Smooth muscle cell (in vitro differentiated cells): Measurements from ENCODE around the gene RHBDL2. TPM values are rescaled to one million over a fixed set of nuclear protein-coding genes. Genes with fewer than 3 reads are reported as not detected.
"Not testable (repeated sequence)": the region's sequence is repeated elsewhere in the genome, so short reads cannot be mapped to it uniquely, and the experiment has no call there.

ENCODE experiments used
- DNase-seq: peaks from one replicate; lab custom pipeline; 2025; ENCODE audit not compliant: unreplicated experiment; lab: John Stamatoyannopoulos, UW
- H2AFZ ChIP-seq: fragments of 200-600 bp; sonication (generic); 2 replicates; pipeline ENCODE4 v1.6.0; 2016; ENCODE audit warnings: antibody characterized with exemption, low read depth, mild to moderate bottlenecking
- H3F3A ChIP-seq: fragments of 200-600 bp; sonication (generic); 2 replicates; pipeline ENCODE4 v1.6.0; 2017; ENCODE audit warnings: antibody characterized with exemption, low read depth
- H3K27ac ChIP-seq: fragments of 200-600 bp; sonication (generic); 2 replicates; pipeline ENCODE4 v1.5.1; 2016; ENCODE audit warnings: low read depth, mild to moderate bottlenecking
- H3K27me3 ChIP-seq: fragments of 200-600 bp; sonication (generic); 2 replicates; pipeline ENCODE4 v1.6.1; 2016; ENCODE audit warnings: low read depth, mild to moderate bottlenecking
- H3K36me3 ChIP-seq: fragments of 200-600 bp; sonication (generic); 2 replicates; pipeline ENCODE4 v1.5.1; 2016; ENCODE audit warnings: low read depth
- H3K4me1 ChIP-seq: fragments of 200-600 bp; sonication (generic); 2 replicates; pipeline ENCODE4 v1.5.1; 2016; ENCODE audit warnings: low read depth
- H3K4me2 ChIP-seq: fragments of 200-600 bp; sonication (generic); 2 replicates; pipeline ENCODE4 v1.6.0; 2016; ENCODE audit warnings: mild to moderate bottlenecking
- H3K4me3 ChIP-seq: fragments of 200-600 bp; sonication (generic); 2 replicates; pipeline ENCODE4 v1.5.1; 2016; ENCODE audit warnings: mild to moderate bottlenecking
- H3K79me2 ChIP-seq: fragments of 200-600 bp; sonication (generic); 2 replicates; pipeline ENCODE4 v1.6.0; 2016; ENCODE audit warnings: low read depth, mild to moderate bottlenecking
- H3K9ac ChIP-seq: fragments of 200-600 bp; sonication (generic); 2 replicates; pipeline ENCODE4 v1.6.0; 2016; ENCODE audit warnings: low read depth
- H3K9me3 ChIP-seq: fragments of 200-600 bp; sonication (generic); replicated peaks from 2 replicates; pipeline ENCODE4 v1.5.1; 2016; ENCODE audit warnings: low read depth
- H4K20me1 ChIP-seq: fragments of 200-600 bp; sonication (generic); 2 replicates; pipeline ENCODE4 v1.6.0; 2016; ENCODE audit warnings: low read depth
- WGBS: methylation state at CpG from one replicate; pipeline ENCODE4 v1.1.7; 2016; ENCODE audit warnings: low lambda C conversion rate; 5-methylcytosine and 5-hydroxymethylcytosine counted together
- polyA plus RNA-seq: library from polyadenylated mRNA; unstranded; fragments of >200 nt; fragmentation: Nextera tagmentation; extraction: Ambion mirVana; gene quantifications from 2 replicates; pipeline ENCODE4 v1.2.1, GENCODE V29; 2016
- total RNA-seq: library from RNA; depleted of rRNA; stranded (reverse); fragments of >200 nt; gene quantifications from 2 replicates; pipeline ENCODE4 v1.2.3, GENCODE V29; 2014
- TF ChIP-seq, protein P1 (sequence below): fragments of 200-600 bp; sonication (generic); IDR thresholded peaks from 2 replicates; pipeline ENCODE4 v1.5.1; 2017; ENCODE audit warnings: borderline replicate concordance, mild to moderate bottlenecking, antibody characterized with exemption; ENCODE audit not compliant: insufficient read depth, poor library complexity, severe bottlenecking

The RHBDL2 gene
- total and polyA plus RNA-seq, 2 experiments from 2014 or later, result not detected

DNA sequence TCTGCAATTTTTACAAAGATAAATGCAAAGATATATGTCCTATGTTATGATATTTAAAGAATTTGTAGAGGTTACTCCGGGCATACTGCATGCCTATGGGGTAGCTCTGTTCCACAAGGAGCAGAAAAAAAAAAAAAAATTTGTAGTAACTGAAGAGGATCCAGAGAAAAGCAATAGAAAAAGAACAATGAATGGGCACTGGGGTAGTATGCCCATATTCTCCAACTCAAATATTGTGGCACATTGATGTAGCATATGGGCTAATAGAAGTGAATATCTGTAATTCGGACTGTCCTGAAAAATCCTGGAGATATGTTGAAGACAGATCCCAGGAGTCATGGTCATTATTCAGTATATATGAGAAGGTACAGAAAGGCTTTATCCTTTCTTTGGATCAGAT lies 48.3 kb upstream of the RHBDL2 start:
- H3K27ac ChIP-seq, result peak overlapping the region; percentile 95
- peak overlapping the region; percentile 84 for H3K4me2 ChIP-seq
- TF ChIP-seq, protein P1, sequence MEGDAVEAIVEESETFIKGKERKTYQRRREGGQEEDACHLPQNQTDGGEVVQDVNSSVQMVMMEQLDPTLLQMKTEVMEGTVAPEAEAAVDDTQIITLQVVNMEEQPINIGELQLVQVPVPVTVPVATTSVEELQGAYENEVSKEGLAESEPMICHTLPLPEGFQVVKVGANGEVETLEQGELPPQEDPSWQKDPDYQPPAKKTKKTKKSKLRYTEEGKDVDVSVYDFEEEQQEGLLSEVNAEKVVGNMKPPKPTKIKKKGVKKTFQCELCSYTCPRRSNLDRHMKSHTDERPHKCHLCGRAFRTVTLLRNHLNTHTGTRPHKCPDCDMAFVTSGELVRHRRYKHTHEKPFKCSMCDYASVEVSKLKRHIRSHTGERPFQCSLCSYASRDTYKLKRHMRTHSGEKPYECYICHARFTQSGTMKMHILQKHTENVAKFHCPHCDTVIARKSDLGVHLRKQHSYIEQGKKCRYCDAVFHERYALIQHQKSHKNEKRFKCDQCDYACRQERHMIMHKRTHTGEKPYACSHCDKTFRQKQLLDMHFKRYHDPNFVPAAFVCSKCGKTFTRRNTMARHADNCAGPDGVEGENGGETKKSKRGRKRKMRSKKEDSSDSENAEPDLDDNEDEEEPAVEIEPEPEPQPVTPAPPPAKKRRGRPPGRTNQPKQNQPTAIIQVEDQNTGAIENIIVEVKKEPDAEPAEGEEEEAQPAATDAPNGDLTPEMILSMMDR, result no peak
- WGBS, result 82% methylated on average over 2 of the region's 2 CpGs
- no peaks in the 10 kb centered on the region for H3K9me3 ChIP-seq
- peak overlapping the region; percentile 97 for H2AFZ ChIP-seq
- H3K9ac ChIP-seq, result peak overlapping the region; percentile 99
- no peak for DNase-seq
- H3F3A ChIP-seq, result peaks cover 10% of the 10 kb centered on the region
- H4K20me1 ChIP-seq, result peaks cover 37% of the 10 kb centered on the region
- no peak overlapping the region for H3K4me3 ChIP-seq
- peaks cover 30% of the 10 kb centered on the region for H3K4me1 ChIP-seq
- no peaks in the 10 kb centered on the region for H3K36me3 ChIP-seq
- H3K27me3 ChIP-seq, result no peaks in the 10 kb centered on the region
- H3K79me2 ChIP-seq, result peaks cover 39% of the 10 kb centered on the region

DNA sequence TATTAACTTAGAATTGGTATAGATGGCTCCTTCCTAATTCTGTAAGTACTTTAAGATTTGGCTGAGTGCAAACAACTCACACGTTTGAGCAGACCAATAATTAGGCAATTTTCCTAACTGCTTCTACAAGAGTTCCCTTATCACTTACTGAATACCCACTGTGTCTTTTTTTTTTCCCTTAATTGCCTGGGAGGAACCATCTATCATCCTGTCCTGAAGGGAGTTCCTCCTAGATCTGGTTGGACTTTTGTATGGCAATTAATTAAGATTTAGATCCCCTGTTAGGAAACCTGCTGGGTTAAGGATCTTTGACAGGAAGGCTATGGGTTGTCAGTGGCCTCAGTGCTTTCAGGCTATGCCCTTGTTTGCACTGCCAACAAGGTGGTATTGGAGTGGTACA lies 37.8 kb upstream of the RHBDL2 start:
- not testable (repeated sequence) for H3F3A ChIP-seq, H3K27ac ChIP-seq, H3K4me1 ChIP-seq, DNase-seq, H3K9me3 ChIP-seq, H3K4me3 ChIP-seq, H4K20me1 ChIP-seq, H3K27me3 ChIP-seq, H3K79me2 ChIP-seq, H2AFZ ChIP-seq, H3K9ac ChIP-seq, H3K4me2 ChIP-seq, H3K36me3 ChIP-seq
- 67% methylated on average over 1 of the region's 1 CpG for WGBS

DNA sequence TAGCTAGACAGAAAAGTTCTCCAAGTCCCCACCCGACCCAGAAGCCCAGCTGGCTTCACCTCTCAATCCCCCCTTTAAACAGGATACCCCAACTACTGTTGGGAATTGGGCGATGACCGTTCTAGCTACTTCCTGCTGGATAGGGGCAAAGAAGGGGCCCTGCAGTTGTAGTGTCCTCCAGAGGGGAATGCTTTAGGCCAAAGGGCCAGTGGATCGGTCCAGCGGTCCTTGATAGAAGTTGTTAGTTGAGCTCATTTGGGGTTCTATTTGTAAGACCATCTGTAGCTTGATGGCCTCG lies 36.6 kb upstream of the RHBDL2 start:
- H3K27me3 ChIP-seq, H3K9me3 ChIP-seq, H4K20me1 ChIP-seq, H3K36me3 ChIP-seq, H3K9ac ChIP-seq, H3K79me2 ChIP-seq, H2AFZ ChIP-seq, DNase-seq, H3K4me2 ChIP-seq, H3K27ac ChIP-seq, H3F3A ChIP-seq, H3K4me1 ChIP-seq, H3K4me3 ChIP-seq: not testable (repeated sequence)
- 92% methylated on average over 6 of the region's 6 CpGs for WGBS

DNA sequence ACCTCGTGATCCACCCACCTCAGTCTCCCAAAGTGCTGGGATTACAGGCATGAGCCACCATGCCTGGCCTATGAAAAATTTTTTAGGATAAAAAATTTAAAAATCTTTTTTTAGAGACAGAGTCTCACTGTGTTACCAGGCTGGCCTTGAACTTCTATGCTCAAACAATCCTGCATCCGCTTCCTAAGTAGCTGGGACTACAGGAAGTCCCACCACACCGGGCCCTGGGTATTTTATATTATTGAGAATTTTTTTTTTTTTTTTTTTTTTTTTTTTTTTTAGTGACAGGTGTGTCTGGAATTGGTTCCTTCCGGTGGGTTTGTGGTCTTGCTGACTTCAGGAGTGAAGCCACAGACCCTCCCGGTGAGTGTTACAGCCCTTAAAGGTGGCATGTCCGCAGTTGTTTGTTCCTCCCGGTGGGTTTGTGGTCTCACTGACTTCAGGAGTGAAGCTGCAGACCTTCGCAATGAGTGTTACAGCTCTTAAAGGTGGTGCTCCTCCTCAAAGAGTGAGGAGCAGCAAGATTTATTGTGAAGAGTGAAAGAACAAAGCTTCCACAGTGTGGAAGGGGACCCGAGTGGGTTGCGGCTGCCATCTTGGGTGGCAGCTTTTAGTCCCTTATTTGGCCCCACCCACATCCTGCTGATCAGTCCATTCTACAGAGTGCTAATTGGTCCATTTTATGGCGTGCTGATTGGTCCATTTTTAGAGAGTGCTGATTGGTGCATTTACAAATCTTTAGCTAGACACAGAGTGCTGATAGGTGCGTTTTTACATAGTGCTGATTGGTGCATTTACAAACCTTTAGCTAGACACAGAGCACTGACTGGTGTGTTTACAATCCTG lies 36.0 kb upstream of the RHBDL2 start:
- H3K4me2 ChIP-seq, H3K79me2 ChIP-seq, DNase-seq, H3K4me3 ChIP-seq, H3K36me3 ChIP-seq, H3K9ac ChIP-seq, H3F3A ChIP-seq, H4K20me1 ChIP-seq, H3K9me3 ChIP-seq, H3K4me1 ChIP-seq, H2AFZ ChIP-seq, H3K27ac ChIP-seq, H3K27me3 ChIP-seq: not testable (repeated sequence)
- 93% methylated on average over 10 of the region's 12 CpGs for WGBS

DNA sequence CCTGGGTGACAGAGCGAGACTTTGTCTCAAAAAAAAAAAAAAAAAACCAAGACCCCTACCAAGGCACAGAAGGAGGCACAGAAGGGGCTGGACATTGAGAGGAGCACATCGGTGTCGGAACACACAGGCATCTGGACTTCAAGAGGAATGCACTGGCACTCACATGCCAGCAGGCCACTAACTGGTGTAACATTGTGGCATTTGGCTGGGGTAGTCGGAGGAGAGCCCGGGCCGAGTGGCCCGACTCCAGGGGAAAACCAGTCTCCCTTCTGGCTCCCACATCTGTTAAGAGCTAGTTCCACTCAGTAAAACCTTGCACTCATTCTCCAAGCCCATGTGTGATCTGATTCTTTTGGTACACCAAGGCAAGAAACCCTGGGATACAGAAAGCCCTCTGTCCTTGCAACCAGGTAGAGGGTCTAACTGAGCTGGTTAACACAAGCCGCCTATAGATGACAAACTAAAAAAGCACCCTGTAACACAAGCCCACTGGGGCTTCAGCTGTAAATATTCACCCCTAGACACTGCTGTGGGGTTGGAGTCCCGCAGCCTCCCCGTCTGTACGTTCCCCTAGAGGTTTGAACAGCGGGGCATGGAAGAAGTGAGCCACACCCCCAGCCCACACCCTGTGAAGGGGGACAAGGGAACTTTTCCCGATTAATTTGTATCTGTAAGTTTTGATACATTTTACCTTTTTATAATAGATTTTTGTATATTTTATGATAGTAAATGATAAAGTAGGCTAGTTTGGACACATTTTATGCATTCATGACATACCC lies 32.2 kb upstream of the RHBDL2 start:
- no peak overlapping the region for H3K9ac ChIP-seq
- 91% methylated on average over 13 of the region's 13 CpGs for WGBS
- H2AFZ ChIP-seq, result no peak overlapping the region
- H4K20me1 ChIP-seq, result no peaks in the 10 kb centered on the region
- no peaks in the 10 kb centered on the region for H3K79me2 ChIP-seq
- no peak overlapping the region for H3K4me2 ChIP-seq
- H3K27ac ChIP-seq, result no peak overlapping the region
- H3K27me3 ChIP-seq, result no peaks in the 10 kb centered on the region
- H3K9me3 ChIP-seq, result no peaks in the 10 kb centered on the region
- DNase-seq, result no peak
- no peak overlapping the region for H3K4me3 ChIP-seq
- no peaks in the 10 kb centered on the region for H3K36me3 ChIP-seq
- TF ChIP-seq, protein P1, result no peak
- H3K4me1 ChIP-seq, result no peaks in the 10 kb centered on the region
- H3F3A ChIP-seq, result no peaks in the 10 kb centered on the region

DNA sequence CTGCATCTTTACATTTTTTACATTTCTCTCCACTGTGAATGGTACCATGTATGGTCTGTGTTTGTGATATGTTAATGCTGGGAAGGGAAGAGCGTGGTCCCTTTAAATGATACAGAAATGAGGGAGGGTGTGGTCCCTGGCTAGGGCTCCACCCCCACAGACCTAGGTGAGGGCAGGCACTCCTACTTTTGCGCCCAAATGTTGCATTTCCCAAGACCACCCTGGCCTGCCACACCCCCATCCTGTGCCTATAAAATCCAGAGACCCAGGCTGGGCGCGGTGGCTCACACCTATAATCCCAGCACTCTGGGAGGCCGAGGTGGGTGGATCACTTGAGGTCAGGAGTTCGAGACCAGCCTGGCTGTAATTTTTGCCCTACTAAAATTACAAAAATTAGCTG lies 31.5 kb upstream of the RHBDL2 start:
- DNase-seq, H3K36me3 ChIP-seq, H3K4me2 ChIP-seq, H3K79me2 ChIP-seq, H3K27me3 ChIP-seq, H3K4me3 ChIP-seq, H3K4me1 ChIP-seq, H3K9ac ChIP-seq, H3K9me3 ChIP-seq, H2AFZ ChIP-seq, H3F3A ChIP-seq, H4K20me1 ChIP-seq, H3K27ac ChIP-seq: not testable (repeated sequence)
- 70% methylated on average over 6 of the region's 6 CpGs for WGBS
